ENCODE results near the gene RNF32. TPM values are rescaled to one million over a fixed set of nuclear protein-coding genes. Genes with fewer than 3 reads are reported as not detected.

Gene RNF32
- total RNA-seq, 4 donors from 2014 or later, result 0.85 TPM; not detected in 3

GRCh38 chr7:156662277-156662676, 21.7 kb downstream of the RNF32 start:
- H3K4me1 ChIP-seq, result no peaks in the 10 kb centered on the region
- no peak overlapping the region for H3K4me3 ChIP-seq
- in situ Hi-C loops (cut with MboI; ENCODE audit: low sequenced_read_pairs in 4 of 4) (no loop called here), intact Hi-C loops (cut with DNase I; ENCODE audit: low total_unique reads) (no loop called here)
- DNase-seq (no peak), ATAC-seq (no peak)
- no peaks in the 10 kb centered on the region for H3K27me3 ChIP-seq
- H3K27ac ChIP-seq, result no peak overlapping the region
- H3K9me3 ChIP-seq, result no peaks in the 10 kb centered on the region
- TF ChIP-seq POLR2A (IDR thresholded peaks at IDR 0.05) (no peak), CTCF (IDR thresholded peaks at IDR 0.05 in 4 of 5, conservative IDR thresholded peaks at IDR 0.05 in 1 of 5) (no peak)
- no peaks in the 10 kb centered on the region for H3K36me3 ChIP-seq

- no peak for DNase-seq
- H3K27ac ChIP-seq, result no peak overlapping the region
- H3K36me3 ChIP-seq, result no peaks in the 10 kb centered on the region
- no peak for ATAC-seq
- H3K4me3 ChIP-seq, result no peak overlapping the region
- no peaks in the 10 kb centered on the region for H3K27me3 ChIP-seq
- H3K9me3 ChIP-seq, result no peaks in the 10 kb centered on the region
- in situ Hi-C loops (cut with MboI; ENCODE audit: low sequenced_read_pairs in 4 of 4), result no loop called here
- H3K4me1 ChIP-seq, result no peaks in the 10 kb centered on the region
- intact Hi-C loops (cut with DNase I; ENCODE audit: low total_unique reads), result no loop called here
- TF ChIP-seq CTCF (IDR thresholded peaks at IDR 0.05 in 4 of 5, conservative IDR thresholded peaks at IDR 0.05 in 1 of 5) (no peak), POLR2A (IDR thresholded peaks at IDR 0.05) (no peak)
Measured at GRCh38 chr7:156665101-156665500, 24.5 kb downstream of the RNF32 start.

GRCh38 chr7:156666368-156667109, 26.0 kb downstream of the RNF32 start:
- no peak for TF ChIP-seq CTCF (IDR thresholded peaks at IDR 0.05 in 4 of 5, conservative IDR thresholded peaks at IDR 0.05 in 1 of 5)
- no peak for TF ChIP-seq POLR2A (IDR thresholded peaks at IDR 0.05)
- Histone ChIP-seq H3K27ac (no peak overlapping the region), H3K9me3 (no peaks in the 10 kb centered on the region), H3K4me3 (no peak overlapping the region), H3K4me1 (no peaks in the 10 kb centered on the region), H3K27me3 (no peaks in the 10 kb centered on the region), H3K36me3 (peaks cover 0 to 4% of the 10 kb centered on the region in 2 donors)
- no peak for DNase-seq
- in situ Hi-C loops (cut with MboI; ENCODE audit: low sequenced_read_pairs in 4 of 4) (no loop called here), intact Hi-C loops (cut with DNase I; ENCODE audit: low total_unique reads) (no loop called here)
- ATAC-seq, result no peak

GRCh38 chr7:156667110-156667426, 26.5 kb downstream of the RNF32 start:
- Histone ChIP-seq H3K36me3 (peaks cover 0 to 10% of the 10 kb centered on the region in 2 donors), H3K4me3 (no peak overlapping the region), H3K4me1 (no peaks in the 10 kb centered on the region), H3K27ac (no peak overlapping the region), H3K9me3 (no peaks in the 10 kb centered on the region), H3K27me3 (no peaks in the 10 kb centered on the region)
- DNase-seq, result no peak
- in situ Hi-C loops (cut with MboI; ENCODE audit: low sequenced_read_pairs in 4 of 4) (no loop called here), intact Hi-C loops (cut with DNase I; ENCODE audit: low total_unique reads) (no loop called here)
- TF ChIP-seq CTCF (IDR thresholded peaks at IDR 0.05 in 4 of 5, conservative IDR thresholded peaks at IDR 0.05 in 1 of 5) (no peak), POLR2A (IDR thresholded peaks at IDR 0.05) (no peak)
- no peak for ATAC-seq
